GM18505 (cell line): Measurements from ENCODE around the gene TRAPPC3L.

Source experiments
- ATAC-seq: cut with Tn5 transposase; IDR thresholded peaks from one replicate; pipeline ENCODE4 v1.9.1; 2021; ENCODE audit not compliant: unreplicated experiment
- POLR2A ChIP-seq: IDR thresholded peaks from 4 replicates; pipeline ENCODE4 v1.6.1; 2011; ENCODE audit warnings: borderline replicate concordance; ENCODE audit not compliant: insufficient read depth, insufficient read length; ENCODE audit errors: extremely low read depth

Gene TRAPPC3L

GRCh38 chr6:116568111-116568510 is 22.6 kb upstream of the TRAPPC3L start:
- no peak for TF ChIP-seq POLR2A
- ATAC-seq = no peak

- peak; percentile 48 for ATAC-seq
Measured at GRCh38 chr6:116564921-116565872, 19.7 kb upstream of the TRAPPC3L start.

GRCh38 chr6:116564311-116564710 is 18.8 kb upstream of the TRAPPC3L start:
- TF ChIP-seq POLR2A = no peak
- no peak for ATAC-seq

More at GRCh38 chr6:116564921-116565872, 19.7 kb upstream of the TRAPPC3L start:
- TF ChIP-seq POLR2A = no peak

GRCh38 chr6:116563830-116564229 is 18.3 kb upstream of the TRAPPC3L start:
- no peak for ATAC-seq
- TF ChIP-seq POLR2A = no peak

- no peak for TF ChIP-seq POLR2A
- no peak for ATAC-seq
Measured at GRCh38 chr6:116562614-116563013, 17.1 kb upstream of the TRAPPC3L start.

GRCh38 chr6:116562019-116562403 is 16.5 kb upstream of the TRAPPC3L start:
- ATAC-seq = no peak
- no peak for TF ChIP-seq POLR2A

- no peak for TF ChIP-seq POLR2A
- no peak for ATAC-seq
Measured at GRCh38 chr6:116561377-116562018, 16.0 kb upstream of the TRAPPC3L start.

- no peak for TF ChIP-seq POLR2A
- no peak for ATAC-seq
Measured at GRCh38 chr6:116560130-116560529, 14.6 kb upstream of the TRAPPC3L start.

GRCh38 chr6:116557893-116558292 is 12.4 kb upstream of the TRAPPC3L start:
- ATAC-seq = no peak
- TF ChIP-seq POLR2A = no peak

- no peak for ATAC-seq
- TF ChIP-seq POLR2A = no peak
Measured at GRCh38 chr6:116556814-116557415, 11.4 kb upstream of the TRAPPC3L start.

- TF ChIP-seq POLR2A = no peak
- ATAC-seq = no peak
Measured at GRCh38 chr6:116556065-116556464, 10.6 kb upstream of the TRAPPC3L start.

- ATAC-seq = no peak
- TF ChIP-seq POLR2A = no peak
Measured at GRCh38 chr6:116553451-116553850, 8.0 kb upstream of the TRAPPC3L start, which contains the start of gene CALHM4. Gene CALHM4, plus strand, starts transcription at chr6:116553751. Its CDS starts 43 bp downstream, at chr6:116553794.

GRCh38 chr6:116550796-116551195 is 5.3 kb upstream of the TRAPPC3L start:
- no peak for ATAC-seq
- TF ChIP-seq POLR2A = no peak

GRCh38 chr6:116547358-116547757 is 1.9 kb upstream of the TRAPPC3L start:
- ATAC-seq = no peak
- no peak for TF ChIP-seq POLR2A

- no peak for TF ChIP-seq POLR2A
- ATAC-seq = no peak
Measured at GRCh38 chr6:116543149-116543548, 2.3 kb downstream of the TRAPPC3L start.
